Esophagus muscularis mucosa (tissue), 4 donors: ENCODE measurements around the gene BCR. TPM values are rescaled to one million over a fixed set of nuclear protein-coding genes. Genes with fewer than 3 reads are reported as not detected.
"Not testable (repeated sequence)": the region's sequence is repeated elsewhere in the genome, so short reads cannot be mapped to it uniquely, and the experiment has no call there.

Experiments
- DNase-seq: peaks from one replicate; pipeline ENCODE4 v3.0.0-alpha.2; 2017; ENCODE audit errors: extremely low spot score
- H3K27ac ChIP-seq, 4 donors: fragments of 200-600 bp; sonication (generic); replicated peaks in 1 of 4; 1 replicate in 3 of 4; 2 replicates in 1 of 4; pipeline ENCODE4 v1.5.1; 2016 to 2019; ENCODE audit warnings: mild to moderate bottlenecking in 1 of 4
- H3K27me3 ChIP-seq, 4 donors: fragments of 200-600 bp; sonication (generic); one replicate each; pipeline versions ENCODE4 v1.5.1 to v1.6.0; 2016 to 2019
- H3K36me3 ChIP-seq, 4 donors: fragments of 200-600 bp; sonication (generic); one replicate each; pipeline ENCODE4 v1.5.1; 2016 to 2019
- H3K4me1 ChIP-seq, 4 donors: fragments of 200-600 bp; sonication (generic); one replicate each; pipeline ENCODE4 v1.5.1; 2016 to 2019
- H3K4me3 ChIP-seq, 4 donors: fragments of 200-600 bp; sonication (generic); 1 replicate in 2 of 4; 2 replicates in 2 of 4; pipeline ENCODE4 v1.5.1; 2016 to 2019; ENCODE audit warnings: mild to moderate bottlenecking in 4 of 4, moderate library complexity in 1 of 4
- H3K9me3 ChIP-seq, 4 donors: fragments of 200-600 bp; sonication (generic); 1 replicate in 3 of 4; 2 replicates in 1 of 4; pipeline ENCODE4 v1.5.1; 2016 to 2019
- CTCF ChIP-seq, 3 experiments: fragments of 200-600 bp in 2 of 3; fragments of 450-650 bp in 1 of 3; sonication (generic) in 2 of 3; IDR thresholded peaks; one replicate each; pipeline ENCODE4 v1.5.1; 2017 to 2019; ENCODE audit warnings: antibody characterized with exemption in 3 of 3, mild to moderate bottlenecking in 2 of 3, moderate library complexity in 1 of 3
- EP300 ChIP-seq: sonication (generic); formaldehyde crosslinking; IDR thresholded peaks from one replicate; pipeline ENCODE4 v1.6.1; 2017; ENCODE audit warnings: antibody characterized with exemption
- POLR2A ChIP-seq: fragments of 450-650 bp; IDR thresholded peaks from one replicate; pipeline ENCODE4 v1.6.1; 2017; ENCODE audit warnings: antibody characterized with exemption, moderate library complexity, mild to moderate bottlenecking, low read depth
- POLR2AphosphoS5 ChIP-seq, 2 donors: sonication (generic); formaldehyde crosslinking; IDR thresholded peaks; one replicate each; pipeline ENCODE4 v1.6.1; 2017; ENCODE audit warnings: antibody characterized with exemption in 2 of 2
- WGBS: methylation state at CpG from one replicate; pipeline ENCODE4 v1.1.5; 2018; 5-methylcytosine and 5-hydroxymethylcytosine counted together
- intact Hi-C: fragments of 100-400 bp; cut with DNase I; formaldehyde crosslinking; loops from one replicate; pipeline ENCODE4 v1.15.1; 2023
- small RNA-seq, 3 donors: library from RNA; depleted of rRNA; stranded (forward); fragments of <200 nt; gene quantifications; one replicate each; pipeline ENCODE3, GENCODE V24; 2016
- total RNA-seq, 4 donors: library from RNA; depleted of rRNA; stranded (reverse); fragments of >200 nt; gene quantifications; one replicate each; pipeline versions ENCODE4 v1.1.0 to v1.2.1, GENCODE V29; 2016

BCR gene
- total RNA-seq, 4 donors from 2014 or later = 35.7 to 58.5 (median 48.0) TPM

- WGBS = 86% methylated on average over 3 of the region's 3 CpGs
- H3K36me3 ChIP-seq = no peaks in the 10 kb centered on the region
- DNase-seq = peak; percentile 37
- peaks cover 0 to 12% (median 9%) of the 10 kb centered on the region in 4 donors for H3K4me1 ChIP-seq
- no peak overlapping the region for H3K27ac ChIP-seq
- no peak overlapping the region for H3K4me3 ChIP-seq
- no peaks in the 10 kb centered on the region for H3K27me3 ChIP-seq
- TF ChIP-seq CTCF (IDR thresholded peaks at IDR 0.05) (no peak), EP300 (no peak)
- no peaks in the 10 kb centered on the region for H3K9me3 ChIP-seq
- intact Hi-C loops = no loop called here
These were observed 183.4 kb downstream of the BCR start for GRCh38 chr22:23363683-23364082.

- Histone ChIP-seq H3K4me1 (peaks cover 0 to 12% (median 9%) of the 10 kb centered on the region in 4 donors), H3K4me3 (no peak overlapping the region), H3K27ac (no peak overlapping the region), H3K27me3 (no peaks in the 10 kb centered on the region), H3K36me3 (no peaks in the 10 kb centered on the region), H3K9me3 (no peaks in the 10 kb centered on the region)
- intact Hi-C loops = no loop called here
- peak; percentile 64 for DNase-seq
- TF ChIP-seq POLR2AphosphoS5 (IDR thresholded peaks at IDR 0.05) = no peak
- TF ChIP-seq POLR2A = no peak
- TF ChIP-seq CTCF (IDR thresholded peaks at IDR 0.05) = no peak
- 71% methylated on average over 3 of the region's 3 CpGs for WGBS
These were observed 184.1 kb downstream of the BCR start for GRCh38 chr22:23364389-23364788.

GRCh38 chr22:23365524-23365923, 185.2 kb downstream of the BCR start:
- no peak for TF ChIP-seq POLR2AphosphoS5 (IDR thresholded peaks at IDR 0.05)
- no peak for TF ChIP-seq CTCF (IDR thresholded peaks at IDR 0.05)
- TF ChIP-seq EP300 = no peak
- no peak for TF ChIP-seq POLR2A
- Histone ChIP-seq H3K4me3 (no peak overlapping the region), H3K4me1 (peaks cover 0 to 12% (median 9%) of the 10 kb centered on the region in 4 donors), H3K36me3 (no peaks in the 10 kb centered on the region), H3K9me3 (no peaks in the 10 kb centered on the region), H3K27me3 (no peaks in the 10 kb centered on the region), H3K27ac (no peak overlapping the region)
- DNase-seq = peak; percentile 31
- intact Hi-C loops = no loop called here
- WGBS = 90% methylated on average over 6 of the region's 6 CpGs

- H3K4me1 ChIP-seq = peaks cover 0 to 12% (median 9%) of the 10 kb centered on the region in 4 donors
- peak; percentile 80 for DNase-seq
- TF ChIP-seq POLR2AphosphoS5 (IDR thresholded peaks at IDR 0.05) (no peak), EP300 (no peak), POLR2A (no peak), CTCF (IDR thresholded peaks at IDR 0.05) (no peak)
- no peak overlapping the region for H3K4me3 ChIP-seq
- H3K36me3 ChIP-seq = no peaks in the 10 kb centered on the region
- intact Hi-C loops = no loop called here
- 96% methylated on average over 4 of the region's 4 CpGs for WGBS
- no peak overlapping the region for H3K27ac ChIP-seq
- H3K9me3 ChIP-seq = no peaks in the 10 kb centered on the region
- H3K27me3 ChIP-seq = no peaks in the 10 kb centered on the region
These were observed 185.7 kb downstream of the BCR start for GRCh38 chr22:23365961-23366360.

GRCh38 chr22:23367196-23367595, 186.9 kb downstream of the BCR start:
- WGBS = 26% methylated on average over 3 of the region's 3 CpGs
- H3K36me3 ChIP-seq, H3K4me3 ChIP-seq, intact Hi-C loops, H3K27ac ChIP-seq, H3K9me3 ChIP-seq, H3K27me3 ChIP-seq: not testable (repeated sequence)
- peak; percentile 50 for DNase-seq
- peaks cover 0 to 12% (median 9%) of the 10 kb centered on the region in 4 donors for H3K4me1 ChIP-seq

Small RNAs within 50 kb of the gene (small RNA-seq; reads per million reads assigned to genes)
- gene BCRP8 = 0 reads per million in 3 donors
- 0 reads per million in 3 donors for gene RF00017
- 0 reads per million in 3 donors for gene RF00066
- 0 reads per million in 3 donors for gene RN7SL263P

Other genes with a start within 250 kb of the BCR start
- 10 to 100 TPM; 51.7 to 79.5 (median 64.6) TPM for gene GNAZ, start 110.0 kb upstream of the BCR start, total RNA-seq
- under 1 TPM in 2 of 4 donors, not detected in 2; 0.33 to 0.80 TPM for gene RSPH14, start 38.5 kb upstream of the BCR start, total RNA-seq
- gene RAB36, start 35.0 kb upstream of the BCR start, total RNA-seq = 10 to 100 TPM in 1 of 4 donors, 1 to 10 TPM in 3; 5.0 to 10.8 (median 8.2) TPM